Mammary epithelial cell (primary cell): ENCODE measurements around the gene SRGAP3.

Source experiments
- EZH2 ChIP-seq: IDR thresholded peaks from 2 replicates; pipeline ENCODE4 v1.6.1; 2012; ENCODE audit warnings: low read length, inconsistent platforms, borderline replicate concordance
- TF ChIP-seq, protein P1 (sequence below), 2 donors: IDR thresholded peaks in 1 of 2; conservative IDR thresholded peaks in 1 of 2; 2 replicates each; pipeline ENCODE4 v1.5.1; 2011 to 2012; ENCODE audit warnings: inconsistent platforms in 2 of 2, low read length in 2 of 2, mild to moderate bottlenecking in 2 of 2, control low read depth in 1 of 2, low read depth in 1 of 2; ENCODE audit not compliant: insufficient read depth in 1 of 2; ENCODE audit errors: extremely low read depth in 1 of 2

GRCh38 chr3:9000041-9000440 is 249.4 kb downstream of the SRGAP3 start:
- TF ChIP-seq, protein P1, sequence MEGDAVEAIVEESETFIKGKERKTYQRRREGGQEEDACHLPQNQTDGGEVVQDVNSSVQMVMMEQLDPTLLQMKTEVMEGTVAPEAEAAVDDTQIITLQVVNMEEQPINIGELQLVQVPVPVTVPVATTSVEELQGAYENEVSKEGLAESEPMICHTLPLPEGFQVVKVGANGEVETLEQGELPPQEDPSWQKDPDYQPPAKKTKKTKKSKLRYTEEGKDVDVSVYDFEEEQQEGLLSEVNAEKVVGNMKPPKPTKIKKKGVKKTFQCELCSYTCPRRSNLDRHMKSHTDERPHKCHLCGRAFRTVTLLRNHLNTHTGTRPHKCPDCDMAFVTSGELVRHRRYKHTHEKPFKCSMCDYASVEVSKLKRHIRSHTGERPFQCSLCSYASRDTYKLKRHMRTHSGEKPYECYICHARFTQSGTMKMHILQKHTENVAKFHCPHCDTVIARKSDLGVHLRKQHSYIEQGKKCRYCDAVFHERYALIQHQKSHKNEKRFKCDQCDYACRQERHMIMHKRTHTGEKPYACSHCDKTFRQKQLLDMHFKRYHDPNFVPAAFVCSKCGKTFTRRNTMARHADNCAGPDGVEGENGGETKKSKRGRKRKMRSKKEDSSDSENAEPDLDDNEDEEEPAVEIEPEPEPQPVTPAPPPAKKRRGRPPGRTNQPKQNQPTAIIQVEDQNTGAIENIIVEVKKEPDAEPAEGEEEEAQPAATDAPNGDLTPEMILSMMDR (conservative IDR thresholded peaks at IDR 0.05 in 1 of 2, IDR thresholded peaks at IDR 0.05 in 1 of 2; ENCODE audit: extremely low read depth in 1 of 2, insufficient read depth in 1 of 2, low read depth in 1 of 2, low read length in 2 of 2) = no peak
- no peak for TF ChIP-seq EZH2
